NCI-H1436 treated with DMSO at 0.1 percent for 48 hours (cell line): Measurements from ENCODE around the gene PWWP3B.
"Not testable (repeated sequence)": the region's sequence is repeated elsewhere in the genome, so short reads cannot be mapped to it uniquely, and the experiment has no call there.

Source experiments
- DNase-seq: peaks from one replicate; lab custom pipeline; 2025; lab: John Stamatoyannopoulos, UW

Gene PWWP3B

DNA sequence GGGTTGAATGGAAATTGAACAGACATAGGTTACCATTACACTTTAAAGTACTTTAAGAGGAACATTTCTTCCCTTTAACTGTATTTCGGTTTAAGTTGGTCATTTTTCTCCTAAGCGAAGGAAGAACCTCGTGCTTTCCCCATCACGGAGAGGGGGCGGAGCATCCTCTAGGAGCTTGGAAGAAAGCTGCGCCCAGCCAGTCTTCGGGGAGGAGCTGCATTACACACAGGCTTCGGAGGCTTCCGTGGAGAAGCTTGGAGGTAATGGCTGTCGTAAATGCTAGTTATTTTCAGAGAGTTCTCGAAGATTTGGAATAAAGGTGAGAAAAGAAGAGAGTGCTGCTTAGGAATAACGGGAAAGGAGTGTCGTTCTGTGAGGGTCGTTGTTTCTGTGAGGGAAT, at the start of gene PWWP3B:
PWWP3B (plus strand) TSS at position 199 of the 400 bp plus-strand sequence. CDS start 37,128 bp downstream, outside the sequence.
- no peak for DNase-seq

DNA sequence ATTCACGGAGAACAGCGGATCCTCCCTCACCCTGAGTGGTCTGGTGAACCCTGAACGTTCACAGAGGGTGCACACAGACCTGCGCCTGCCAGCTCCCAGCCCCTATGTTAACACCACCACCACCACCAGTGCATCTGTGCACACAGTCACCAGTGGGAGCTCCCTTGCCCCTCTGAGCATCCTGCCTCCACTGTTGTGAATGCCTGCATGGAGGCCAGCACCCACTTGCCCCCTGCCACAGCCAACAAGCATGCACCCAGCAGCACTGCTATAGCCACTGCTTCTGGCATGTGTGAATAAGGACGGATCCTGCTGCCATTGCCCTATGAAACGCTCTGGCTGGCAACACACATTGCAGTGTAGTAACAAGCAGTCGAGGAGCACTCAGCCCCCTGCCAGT, 29.1 kb upstream of the PWWP3B start:
- DNase-seq = no peak

DNA sequence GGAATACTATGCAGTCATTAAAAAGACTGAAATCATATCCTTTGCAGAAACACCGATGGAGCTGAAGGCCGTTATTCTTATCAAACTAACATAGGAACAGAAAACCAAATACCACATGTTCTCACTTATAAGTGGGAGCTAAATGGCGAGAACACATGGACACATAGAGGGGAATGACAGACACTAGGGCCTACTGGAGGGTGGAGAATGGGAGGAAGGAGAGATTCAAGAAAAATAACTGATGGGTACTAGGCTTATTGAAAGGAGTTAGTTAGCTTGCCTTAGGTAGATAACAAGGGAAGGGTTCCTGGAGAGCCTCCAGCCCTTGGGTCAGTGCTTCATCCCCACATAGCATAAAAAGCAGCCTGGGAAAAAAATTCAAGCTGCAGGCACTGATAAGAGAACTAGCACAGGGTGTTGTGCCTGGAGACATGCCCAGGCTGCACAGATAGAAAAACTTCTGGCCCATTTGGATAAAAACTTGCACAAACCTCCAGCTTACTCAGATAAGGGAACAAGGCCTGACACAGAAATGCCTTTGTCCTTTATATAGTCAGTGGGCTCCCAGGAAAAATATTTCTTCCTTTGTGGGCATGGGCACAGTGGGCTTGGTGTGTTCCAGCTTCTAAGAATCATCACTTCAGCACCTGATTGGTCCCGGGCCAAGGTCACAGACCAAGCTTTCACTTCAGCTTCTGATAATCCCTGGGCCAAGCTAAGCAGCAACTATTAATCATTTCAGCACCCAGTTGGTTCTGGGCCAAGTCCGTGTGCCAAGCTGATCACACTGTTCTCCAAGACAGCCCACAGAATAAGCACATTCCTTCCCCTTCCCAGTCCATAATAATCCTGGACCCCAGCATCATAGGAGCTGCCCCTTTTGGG, 23.1 kb upstream of the PWWP3B start:
- DNase-seq = no peak

DNA sequence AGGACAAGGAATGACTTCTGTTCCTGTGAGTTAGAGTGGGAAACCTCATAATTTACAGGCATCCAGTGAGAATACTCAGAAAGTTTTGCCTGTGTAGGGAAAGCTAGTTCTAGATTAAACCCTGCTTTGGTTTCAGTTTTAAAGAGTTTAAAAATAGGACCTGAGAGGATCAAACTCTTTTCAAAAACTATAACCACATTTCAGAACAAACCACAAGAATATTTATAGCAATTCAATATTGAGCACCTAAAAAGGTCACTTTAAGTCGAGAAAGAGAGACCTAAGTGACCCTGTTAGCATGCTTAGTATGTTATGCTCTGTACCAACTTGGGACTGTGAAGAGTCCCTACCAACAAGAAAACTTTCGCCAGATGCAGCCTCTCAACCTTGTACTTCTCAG, 17.4 kb upstream of the PWWP3B start:
- no peak for DNase-seq

DNA sequence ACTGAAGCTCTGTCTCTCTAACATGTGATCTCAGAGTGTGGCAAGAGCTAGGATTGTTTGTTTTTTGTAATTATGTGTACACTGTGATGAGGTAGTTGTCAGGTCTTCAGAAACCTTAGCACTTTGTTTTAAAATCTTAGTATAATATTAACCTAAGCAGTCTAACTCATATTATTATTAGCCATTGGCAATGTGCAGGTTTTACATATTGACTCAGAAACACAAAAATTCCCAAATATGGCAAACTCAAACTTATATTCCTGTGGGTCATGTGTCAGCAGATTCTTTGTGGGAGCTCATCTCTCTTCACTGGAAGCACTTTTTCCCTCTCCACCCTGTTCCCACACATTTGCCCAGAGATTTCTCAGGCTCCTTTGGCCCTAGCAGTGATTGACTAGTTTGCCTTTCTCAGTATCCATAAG, 8.2 kb upstream of the PWWP3B start:
- no peak for DNase-seq

DNA sequence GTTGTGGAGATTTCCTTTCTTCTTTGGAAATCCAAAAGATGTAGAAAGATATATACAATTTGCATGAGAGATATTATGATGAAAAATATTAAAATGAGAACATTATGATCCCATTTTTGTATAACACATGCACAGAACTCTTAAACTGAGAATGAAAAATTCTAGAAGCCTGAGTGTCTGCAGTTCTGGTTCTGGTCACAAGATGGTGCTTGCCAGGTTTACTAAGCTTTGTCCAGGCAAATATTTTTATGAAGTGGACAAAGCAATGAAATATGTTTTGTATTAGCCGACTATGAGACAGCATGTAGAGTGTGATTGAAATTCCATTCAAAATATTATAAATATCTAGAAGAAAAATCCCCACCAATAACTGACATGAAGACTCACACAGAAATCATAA, 2.2 kb downstream of the PWWP3B start:
- no peak for DNase-seq

DNA sequence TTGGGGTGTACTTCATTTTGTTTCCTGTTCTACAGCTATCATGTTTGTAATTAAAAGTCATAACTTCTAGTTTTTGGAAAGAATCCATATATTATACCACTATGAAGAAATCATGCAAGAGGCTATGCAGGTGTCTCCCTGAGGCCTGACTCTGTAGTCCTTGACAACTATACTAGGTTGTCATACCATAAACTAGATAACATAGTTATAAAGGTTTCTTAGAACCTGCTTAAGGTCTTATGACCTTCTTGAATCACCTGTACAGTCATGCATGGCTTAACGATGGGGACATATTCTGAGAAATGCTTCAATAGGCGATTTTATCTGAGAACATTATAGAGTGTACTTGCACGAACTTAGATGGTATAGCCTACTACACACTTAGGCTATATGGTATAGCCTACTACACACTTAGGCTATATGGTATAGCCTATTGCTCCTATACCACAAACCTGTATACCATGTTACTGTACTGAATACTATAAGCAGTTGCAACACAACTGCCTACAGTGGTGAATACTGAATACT, 3.3 kb downstream of the PWWP3B start:
- no peak for DNase-seq

DNA sequence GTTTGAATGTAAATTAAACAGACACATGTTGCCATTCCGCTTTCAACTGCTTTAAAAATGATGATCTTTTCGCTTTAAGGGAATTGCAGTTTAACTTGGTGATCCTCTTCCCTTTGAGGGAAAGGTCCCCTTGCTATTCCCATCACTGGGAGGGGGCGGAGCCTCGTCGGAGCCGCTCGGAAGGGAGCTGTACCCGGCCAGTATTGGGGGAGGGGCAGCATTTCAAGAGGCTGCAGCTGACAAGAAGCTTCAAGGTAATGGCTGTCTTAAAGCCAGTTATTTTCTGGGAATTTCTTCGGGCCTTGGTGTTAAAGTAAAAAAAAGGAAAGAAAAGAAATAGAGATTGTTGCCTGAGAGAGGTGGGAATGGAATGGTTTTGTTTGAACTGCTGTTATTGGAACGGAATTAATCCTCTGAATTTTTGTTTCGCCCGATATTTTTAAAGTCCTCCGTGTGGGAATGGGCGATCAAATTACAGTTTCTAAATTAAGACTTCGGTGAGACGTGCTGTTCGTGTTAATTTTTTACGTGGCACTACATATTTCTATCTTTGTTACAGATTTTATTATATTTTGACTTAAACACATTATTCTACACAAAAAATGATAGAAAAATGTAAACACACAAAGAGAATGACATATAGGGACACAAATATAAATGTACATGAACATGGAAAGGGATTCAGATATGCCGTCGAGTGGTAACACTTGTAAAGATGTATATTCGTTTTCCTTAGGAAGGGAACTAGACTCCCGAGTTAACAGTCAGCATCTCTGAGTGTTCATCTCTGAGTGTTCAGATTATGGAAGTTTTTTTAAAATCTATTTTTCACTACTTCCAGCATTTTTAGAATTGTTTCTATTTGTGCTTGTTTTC, 9.2 kb downstream of the PWWP3B start:
- DNase-seq = no peak

DNA sequence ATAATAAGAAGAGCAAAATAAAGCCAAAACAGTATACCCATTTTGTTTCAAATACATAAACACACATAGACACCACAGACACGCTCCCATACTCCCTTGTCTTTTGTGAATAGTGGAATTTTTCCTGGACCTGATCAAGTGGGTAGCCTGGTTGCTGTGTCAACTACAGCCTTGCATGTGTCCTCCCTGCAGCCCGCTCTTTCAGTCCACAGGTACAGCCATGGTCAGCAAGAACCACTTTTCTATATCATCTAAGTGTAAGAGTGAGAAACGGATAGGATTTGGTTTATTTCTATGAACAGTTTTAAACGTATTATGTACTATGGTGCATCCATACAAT, 9.8 kb downstream of the PWWP3B start:
- no peak for DNase-seq

DNA sequence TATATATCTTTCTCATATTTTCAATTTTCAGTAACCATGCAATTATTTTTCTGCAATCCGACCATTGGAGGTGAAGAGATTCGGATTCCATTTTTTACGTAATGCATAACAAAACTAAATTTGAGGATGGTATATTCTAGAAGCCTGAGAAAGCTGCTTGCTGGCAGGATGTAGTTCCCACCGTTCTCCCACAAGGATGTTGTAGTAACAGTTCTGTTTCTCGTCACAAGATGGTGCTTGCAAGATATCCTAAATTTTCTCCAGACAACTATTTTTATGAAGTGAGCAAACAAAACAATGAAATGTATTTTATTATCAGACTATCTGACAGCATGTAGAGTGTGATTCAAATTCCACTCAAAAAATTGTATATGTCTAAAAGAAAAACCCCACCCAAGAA, 10.7 kb downstream of the PWWP3B start:
- no peak for DNase-seq

DNA sequence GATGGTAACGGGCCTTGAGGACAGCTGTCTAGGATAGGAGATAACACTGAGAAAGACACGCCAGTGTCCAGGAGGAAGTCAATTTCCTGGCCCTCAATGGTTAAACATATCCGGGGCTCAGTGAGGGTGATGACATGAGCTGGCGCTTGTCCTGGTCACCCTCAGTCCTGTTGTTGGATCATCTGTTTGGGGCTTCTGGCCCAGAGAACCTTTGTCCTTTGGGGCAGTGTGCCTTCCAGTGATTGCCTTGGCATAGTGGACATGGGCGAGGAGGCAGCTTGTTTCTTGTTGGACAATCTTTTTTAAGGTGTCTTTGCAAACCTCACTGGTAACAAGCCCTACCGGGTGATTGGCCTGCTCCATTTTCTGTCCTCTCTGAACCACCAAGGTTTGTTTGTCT, 15.6 kb downstream of the PWWP3B start:
- not testable (repeated sequence) for DNase-seq

DNA sequence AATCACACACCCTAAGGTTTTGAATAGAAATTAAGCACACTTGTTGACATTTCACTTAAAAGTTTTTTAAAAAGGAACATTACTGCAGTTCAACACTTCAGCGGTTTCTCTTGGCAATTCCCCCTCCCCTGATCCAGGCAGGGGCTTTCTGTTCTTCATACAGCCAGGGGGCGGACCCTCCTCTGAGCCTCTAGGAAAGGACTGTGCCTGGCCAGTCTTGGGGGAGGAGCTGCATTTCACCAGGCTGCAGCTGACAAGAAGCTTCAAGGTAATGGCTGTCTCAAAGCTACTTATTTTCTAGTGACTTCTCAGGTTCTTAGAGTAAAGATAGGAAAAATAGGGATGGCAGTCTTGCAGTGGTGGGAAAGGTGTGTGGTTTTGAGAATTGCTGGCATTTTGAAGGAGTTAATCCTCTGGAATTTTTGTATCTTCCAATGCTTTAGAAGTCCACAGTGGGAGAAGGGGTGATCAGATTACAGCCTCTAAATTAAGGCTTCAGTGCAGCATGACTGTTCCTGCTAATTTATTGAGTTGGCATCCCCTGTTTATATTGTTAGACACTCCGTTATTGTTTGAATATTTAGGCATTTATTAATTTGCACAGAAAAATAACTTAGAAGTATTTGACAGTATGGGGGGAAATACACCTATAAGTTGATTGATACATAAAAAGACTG, 33.5 kb downstream of the PWWP3B start:
- DNase-seq = no peak

DNA sequence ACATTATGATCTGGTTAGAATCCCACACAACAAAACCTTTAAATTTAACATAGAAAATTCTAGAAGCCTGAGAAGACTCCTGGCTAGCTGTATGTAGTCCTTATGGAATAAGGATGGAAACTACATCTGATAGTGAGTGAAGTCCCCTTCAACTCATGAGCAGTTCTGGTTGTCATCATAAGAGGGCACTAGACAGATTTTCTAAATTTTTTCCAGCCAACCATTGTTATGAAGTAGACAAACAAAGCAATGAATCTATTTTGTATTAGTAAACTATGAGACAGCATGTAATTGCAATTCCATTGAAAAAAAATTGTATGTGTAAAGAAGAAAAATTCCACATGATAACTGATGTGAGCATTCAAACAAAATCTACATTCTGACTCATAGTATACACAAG, 35.2 kb downstream of the PWWP3B start:
- DNase-seq = no peak

DNA sequence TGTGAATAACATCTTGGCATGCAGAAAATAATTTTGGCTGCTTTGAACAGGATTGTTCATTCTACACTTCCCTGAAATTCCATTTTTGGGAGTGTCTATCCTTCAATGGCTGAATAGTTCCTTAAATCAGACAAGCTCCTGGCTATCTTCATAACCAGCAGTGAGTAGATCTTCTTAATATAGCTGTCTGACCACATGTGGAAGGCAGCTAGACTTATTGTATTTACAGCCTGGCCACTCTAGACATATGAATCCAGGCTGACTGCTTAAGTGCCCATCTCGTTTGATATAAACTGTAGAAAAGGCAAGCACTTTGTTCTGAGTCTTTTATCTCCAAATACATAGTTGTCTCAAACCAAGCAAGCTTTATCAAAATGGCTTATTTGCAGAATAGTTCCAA, 40.0 kb downstream of the PWWP3B start:
- DNase-seq = no peak
